HG03457 (cell line): ENCODE measurements around the gene MEGF9.
"Not testable (repeated sequence)": the region's sequence is repeated elsewhere in the genome, so short reads cannot be mapped to it uniquely, and the experiment has no call there.

Experiments used
- ATAC-seq: cut with Tn5 transposase; IDR thresholded peaks from one replicate; pipeline ENCODE4 v1.9.1; 2021; ENCODE audit warnings: moderate number of reproducible peaks; ENCODE audit not compliant: unreplicated experiment

Gene MEGF9

DNA sequence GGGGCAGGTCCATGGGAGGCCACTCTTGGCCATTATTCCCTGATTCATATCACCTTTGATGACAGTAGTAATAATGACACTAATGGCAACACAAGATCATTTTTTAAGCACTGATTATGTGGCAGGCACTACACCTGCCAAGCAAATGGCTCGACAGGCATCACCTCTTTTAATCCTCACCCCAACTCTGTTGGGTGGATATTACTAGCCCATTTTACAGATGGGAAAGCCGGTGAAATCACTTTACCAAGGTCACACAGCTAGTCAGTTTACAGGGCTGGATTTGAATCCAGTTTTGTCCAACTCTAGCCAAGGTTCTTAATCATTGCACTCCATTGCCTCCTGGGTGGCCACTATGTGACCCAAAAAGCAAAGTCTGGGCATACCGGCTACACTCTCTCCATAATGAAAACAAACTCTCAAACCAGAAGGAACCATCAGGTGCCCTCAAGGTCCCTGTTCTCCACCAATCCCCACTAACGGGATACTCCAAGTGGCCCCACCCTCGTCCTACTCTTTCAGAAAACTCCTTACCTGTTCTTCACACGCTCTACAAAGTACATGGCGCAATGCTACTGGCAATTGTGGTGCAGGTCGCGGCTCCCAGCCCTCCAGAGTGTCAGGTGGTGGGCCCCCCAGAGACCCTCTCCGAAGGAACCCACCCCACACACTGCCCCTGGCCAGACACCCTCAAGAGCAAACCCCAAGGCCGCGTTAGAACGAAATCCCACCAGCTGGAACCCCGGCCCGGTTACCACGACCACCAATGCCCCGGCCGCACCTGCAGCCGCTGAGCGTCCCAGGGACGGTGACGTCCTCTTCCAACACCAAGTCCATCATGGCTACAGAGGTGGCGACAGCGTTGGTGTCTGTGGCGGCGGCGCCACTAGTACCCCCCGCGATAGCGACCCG is 134.9 kb downstream of the MEGF9 start:
- peak; percentile 29 for ATAC-seq

GRCh38 chr9:120574473-120574872 is 139.8 kb downstream of the MEGF9 start:
- no peak for ATAC-seq

DNA sequence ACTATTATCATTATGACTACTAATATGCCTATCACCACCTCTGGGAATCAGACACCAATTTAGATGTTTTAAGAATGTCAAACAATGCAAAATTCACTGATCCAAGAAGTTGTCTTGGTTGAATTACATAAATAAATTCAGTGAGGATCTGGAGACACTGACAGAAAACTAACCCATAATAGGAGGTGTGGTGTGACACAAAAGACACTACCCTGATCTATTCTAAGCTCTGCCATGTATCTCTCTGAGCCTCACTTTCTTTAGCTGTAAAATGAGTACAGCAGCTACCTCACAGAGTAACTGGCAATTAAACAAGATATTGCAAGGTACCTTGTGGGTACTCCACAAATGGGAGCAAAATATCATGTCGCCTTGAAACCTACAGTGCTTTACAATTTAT is 141.8 kb downstream of the MEGF9 start:
- no peak for ATAC-seq

- ATAC-seq, result no peak
Observed at GRCh38 chr9:120571443-120572257, 142.6 kb downstream of the MEGF9 start.

GRCh38 chr9:120570296-120570695 is 144.0 kb downstream of the MEGF9 start:
- no peak for ATAC-seq

DNA sequence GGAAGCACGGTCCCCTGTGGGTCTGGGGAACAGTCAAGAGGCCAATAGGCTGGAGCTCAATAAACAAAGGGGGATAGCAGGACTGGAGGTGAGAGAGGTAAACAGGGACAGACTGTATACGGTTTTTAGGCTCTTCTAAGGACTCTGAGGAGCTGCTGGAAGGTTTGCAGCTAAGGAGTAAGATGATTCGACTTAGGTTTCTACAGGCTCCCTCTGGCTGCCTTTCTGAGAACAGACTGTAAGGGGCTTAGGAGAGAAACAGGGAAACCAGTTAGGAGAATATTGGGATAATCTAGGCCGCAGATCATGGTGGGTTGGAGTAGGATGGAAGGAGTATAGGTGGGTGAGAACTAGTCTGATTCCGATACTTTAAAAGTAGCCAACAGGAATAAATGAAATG is 144.7 kb downstream of the MEGF9 start:
- ATAC-seq, result no peak

GRCh38 chr9:120568816-120569215 is 145.5 kb downstream of the MEGF9 start:
- ATAC-seq, result no peak

- no peak for ATAC-seq
Observed at GRCh38 chr9:120567874-120568273, 146.4 kb downstream of the MEGF9 start.

GRCh38 chr9:120567081-120567480 is 147.2 kb downstream of the MEGF9 start:
- ATAC-seq, result no peak

- no peak for ATAC-seq
Observed at GRCh38 chr9:120564589-120564988, 149.7 kb downstream of the MEGF9 start.

GRCh38 chr9:120562861-120563443 is 151.3 kb downstream of the MEGF9 start:
- no peak for ATAC-seq

DNA sequence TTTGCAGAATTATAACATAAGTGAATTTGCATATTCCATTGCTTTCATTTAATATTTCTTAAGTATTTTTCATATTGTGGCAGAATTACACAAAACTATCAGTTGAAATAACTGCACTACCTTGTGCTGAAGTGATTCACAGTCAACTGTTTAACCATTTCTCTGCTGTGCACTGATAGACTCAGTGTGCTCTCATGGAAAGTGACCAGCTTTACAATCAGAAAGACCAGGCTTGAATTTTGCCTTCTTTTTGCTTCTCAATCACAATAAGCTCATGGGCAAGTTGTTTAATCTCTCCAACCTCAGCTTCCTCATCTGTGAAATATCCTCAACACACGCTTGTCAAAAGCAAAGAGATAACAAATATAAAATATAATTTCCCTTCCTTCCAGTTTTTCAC is 152.6 kb downstream of the MEGF9 start:
- ATAC-seq, result no peak

DNA sequence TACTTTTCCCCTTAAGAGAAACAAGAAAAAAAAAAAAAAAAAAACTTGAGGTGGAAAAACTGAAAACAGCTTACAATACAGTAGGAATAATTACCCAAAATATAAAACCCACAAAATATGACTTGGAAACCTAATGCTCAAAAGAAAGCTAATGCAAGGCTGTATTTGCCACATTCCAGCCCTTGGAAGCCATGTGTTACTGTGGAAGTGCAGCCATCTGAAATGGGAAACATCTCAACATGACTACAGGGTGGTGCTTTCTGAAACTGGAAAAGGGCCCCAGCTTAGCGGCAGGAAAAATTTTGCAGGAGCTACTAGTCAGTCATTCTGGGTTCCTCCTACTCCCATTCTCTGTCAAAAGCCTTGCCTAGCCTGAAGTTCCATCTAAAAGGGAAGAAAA is 154.7 kb downstream of the MEGF9 start:
- no peak for ATAC-seq

DNA sequence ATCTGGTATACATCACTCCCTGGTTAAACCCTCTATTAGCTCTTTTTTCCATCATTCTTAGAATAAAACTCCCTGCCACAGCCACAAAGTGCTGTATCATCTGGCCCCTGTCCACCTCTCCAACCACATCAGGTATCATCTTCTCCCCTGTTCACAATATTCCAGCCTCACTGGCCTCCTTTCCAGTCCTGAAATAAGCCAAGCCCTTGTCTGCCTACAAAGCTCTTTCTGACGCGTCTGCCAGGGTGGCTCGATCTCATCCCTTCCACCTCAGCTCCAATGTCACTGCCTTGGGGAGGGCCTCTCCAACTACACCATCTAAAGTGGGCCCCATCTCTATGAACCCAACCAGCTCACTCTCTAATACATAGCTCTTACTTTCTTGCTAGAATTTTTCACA is 155.8 kb downstream of the MEGF9 start:
- ATAC-seq, result no peak

DNA sequence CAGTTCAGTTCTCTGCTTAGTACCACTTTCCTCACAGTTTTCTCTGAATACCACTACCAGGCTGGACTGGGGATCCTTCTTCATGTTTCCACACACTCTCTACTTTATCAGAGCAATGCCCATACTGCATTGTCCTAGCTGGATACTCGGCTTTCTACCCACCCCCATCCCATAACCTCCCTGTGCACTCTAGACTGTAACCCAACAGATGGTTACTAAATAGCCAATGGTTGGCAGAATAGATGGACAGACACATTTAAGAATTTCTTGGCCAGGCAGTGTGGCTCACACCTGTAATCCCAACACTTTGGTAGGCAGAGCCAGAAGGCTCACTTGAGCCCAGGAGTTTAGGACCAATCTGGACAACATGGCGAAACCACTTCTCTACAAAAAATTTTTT is 157.1 kb downstream of the MEGF9 start:
- ATAC-seq, result no peak

DNA sequence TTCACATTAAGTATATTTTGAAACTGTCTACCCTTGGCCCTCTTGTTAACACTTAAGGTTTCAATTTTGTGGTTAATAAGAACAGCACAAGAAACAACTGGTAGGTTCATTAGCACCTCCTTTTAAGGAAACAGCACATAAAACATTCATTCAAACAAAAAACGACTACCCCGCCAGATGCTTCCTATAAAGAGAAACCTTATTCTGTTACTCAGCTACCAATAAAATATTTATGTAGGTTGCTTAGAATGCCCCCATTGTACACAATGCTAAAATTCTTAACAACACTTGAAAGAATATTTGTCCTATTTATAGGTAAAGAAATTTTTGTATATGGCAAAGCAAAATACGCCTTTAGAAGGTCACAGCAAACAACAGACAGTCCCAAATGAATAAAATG is 157.5 kb downstream of the MEGF9 start:
- no peak for ATAC-seq

GRCh38 chr9:120555839-120556238 is 158.4 kb downstream of the MEGF9 start:
- ATAC-seq, result no peak

GRCh38 chr9:120552210-120552704 is 162.0 kb downstream of the MEGF9 start:
- ATAC-seq, result not testable (repeated sequence)
